ENCODE results near the gene TNFRSF8. TPM values are rescaled to one million over a fixed set of nuclear protein-coding genes. Genes with fewer than 3 reads are reported as not detected.

The TNFRSF8 gene
- total and polyA plus RNA-seq, 9 donors: 0.07 to 0.31 (median 0.21) TPM

- WGBS (ENCODE audit: insufficient coverage): 60% methylated on average over 1 of the region's 1 CpG
- H3K9me3 ChIP-seq (replicated peaks; ENCODE audit: control insufficient read depth, low read depth, low read length): no peaks in the 10 kb centered on the region
- H3K27ac ChIP-seq (ENCODE audit: low read length): no peak overlapping the region
- no peak for DNase-seq
- H3K4me3 ChIP-seq (ENCODE audit: low read length): no peak overlapping the region
- H3K4me1 ChIP-seq (ENCODE audit: control insufficient read depth, insufficient read depth, low read length): peaks cover 23% of the 10 kb centered on the region
- H3K36me3 ChIP-seq (ENCODE audit: control insufficient read depth, insufficient read depth, low read length): no peaks in the 10 kb centered on the region
- H3K27me3 ChIP-seq (ENCODE audit: control insufficient read depth, insufficient read depth, low read length): peaks cover 6% of the 10 kb centered on the region
Measured at GRCh38 chr1:12051361-12051760, 11.7 kb upstream of the TNFRSF8 start.

- no peak overlapping the region for H3K4me3 ChIP-seq (ENCODE audit: low read length)
- H3K27ac ChIP-seq (ENCODE audit: low read length): no peak overlapping the region
- H3K4me1 ChIP-seq (ENCODE audit: control insufficient read depth, insufficient read depth, low read length): peaks cover 23% of the 10 kb centered on the region
- WGBS (ENCODE audit: insufficient coverage): 8% methylated on average over 9 of the region's 9 CpGs
- peak; percentile 84 for DNase-seq
- no peaks in the 10 kb centered on the region for H3K9me3 ChIP-seq (replicated peaks; ENCODE audit: control insufficient read depth, low read depth, low read length)
- H3K36me3 ChIP-seq (ENCODE audit: control insufficient read depth, insufficient read depth, low read length): no peaks in the 10 kb centered on the region
- H3K27me3 ChIP-seq (ENCODE audit: control insufficient read depth, insufficient read depth, low read length): peaks cover 6% of the 10 kb centered on the region
Measured at GRCh38 chr1:12052008-12052573, 11.0 kb upstream of the TNFRSF8 start.

- Histone ChIP-seq H3K9me3 (replicated peaks; ENCODE audit: control insufficient read depth, low read depth, low read length) (peaks cover 2% of the 10 kb centered on the region), H3K4me3 (ENCODE audit: low read length) (no peak overlapping the region), H3K27me3 (ENCODE audit: control insufficient read depth, insufficient read depth, low read length) (no peaks in the 10 kb centered on the region), H3K4me1 (ENCODE audit: control insufficient read depth, insufficient read depth, low read length) (peaks cover 19% of the 10 kb centered on the region), H3K36me3 (ENCODE audit: control insufficient read depth, insufficient read depth, low read length) (no peaks in the 10 kb centered on the region), H3K27ac (ENCODE audit: low read length) (no peak overlapping the region)
- peak; percentile 57 for DNase-seq
- WGBS (ENCODE audit: insufficient coverage): 50% methylated on average over 11 of the region's 14 CpGs
Measured at GRCh38 chr1:12052997-12053686, 10.0 kb upstream of the TNFRSF8 start.

- Histone ChIP-seq H3K9me3 (replicated peaks; ENCODE audit: control insufficient read depth, low read depth, low read length) (peaks cover 2% of the 10 kb centered on the region), H3K27ac (ENCODE audit: low read length) (no peak overlapping the region), H3K4me3 (ENCODE audit: low read length) (no peak overlapping the region), H3K4me1 (ENCODE audit: control insufficient read depth, insufficient read depth, low read length) (peaks cover 19% of the 10 kb centered on the region), H3K27me3 (ENCODE audit: control insufficient read depth, insufficient read depth, low read length) (no peaks in the 10 kb centered on the region), H3K36me3 (ENCODE audit: control insufficient read depth, insufficient read depth, low read length) (no peaks in the 10 kb centered on the region)
- 73% methylated on average over 4 of the region's 13 CpGs for WGBS (ENCODE audit: insufficient coverage)
- no peak for DNase-seq
Measured at GRCh38 chr1:12053752-12054548, 9.2 kb upstream of the TNFRSF8 start.

- Histone ChIP-seq H3K4me3 (ENCODE audit: low read length) (no peak overlapping the region), H3K9me3 (replicated peaks; ENCODE audit: control insufficient read depth, low read depth, low read length) (peaks cover 2% of the 10 kb centered on the region), H3K27me3 (ENCODE audit: control insufficient read depth, insufficient read depth, low read length) (peaks cover 6% of the 10 kb centered on the region), H3K27ac (ENCODE audit: low read length) (no peak overlapping the region), H3K4me1 (ENCODE audit: control insufficient read depth, insufficient read depth, low read length) (peaks cover 19% of the 10 kb centered on the region), H3K36me3 (ENCODE audit: control insufficient read depth, insufficient read depth, low read length) (no peaks in the 10 kb centered on the region)
- WGBS (ENCODE audit: insufficient coverage): 93% methylated on average over 3 of the region's 6 CpGs
- DNase-seq: no peak
Measured at GRCh38 chr1:12055259-12055658, 7.8 kb upstream of the TNFRSF8 start.

GRCh38 chr1:12056331-12056841 is 6.7 kb upstream of the TNFRSF8 start:
- 90% methylated on average over 8 of the region's 16 CpGs for WGBS (ENCODE audit: insufficient coverage)
- H3K4me3 ChIP-seq (ENCODE audit: low read length): no peak overlapping the region
- peaks cover 2% of the 10 kb centered on the region for H3K9me3 ChIP-seq (replicated peaks; ENCODE audit: control insufficient read depth, low read depth, low read length)
- no peaks in the 10 kb centered on the region for H3K36me3 ChIP-seq (ENCODE audit: control insufficient read depth, insufficient read depth, low read length)
- peaks cover 19% of the 10 kb centered on the region for H3K4me1 ChIP-seq (ENCODE audit: control insufficient read depth, insufficient read depth, low read length)
- DNase-seq: no peak
- H3K27ac ChIP-seq (ENCODE audit: low read length): no peak overlapping the region
- H3K27me3 ChIP-seq (ENCODE audit: control insufficient read depth, insufficient read depth, low read length): peaks cover 10% of the 10 kb centered on the region

- DNase-seq: no peak
- Histone ChIP-seq H3K36me3 (ENCODE audit: control insufficient read depth, insufficient read depth, low read length) (no peaks in the 10 kb centered on the region), H3K4me3 (ENCODE audit: low read length) (no peak overlapping the region), H3K9me3 (replicated peaks; ENCODE audit: control insufficient read depth, low read depth, low read length) (peaks cover 2% of the 10 kb centered on the region), H3K27me3 (ENCODE audit: control insufficient read depth, insufficient read depth, low read length) (peaks cover 17% of the 10 kb centered on the region), H3K4me1 (ENCODE audit: control insufficient read depth, insufficient read depth, low read length) (peaks cover 11% of the 10 kb centered on the region), H3K27ac (ENCODE audit: low read length) (no peak overlapping the region)
Measured at GRCh38 chr1:12057382-12057781, 5.7 kb upstream of the TNFRSF8 start.

- Histone ChIP-seq H3K27ac (ENCODE audit: low read length) (no peak overlapping the region), H3K4me3 (ENCODE audit: low read length) (no peak overlapping the region), H3K4me1 (ENCODE audit: control insufficient read depth, insufficient read depth, low read length) (peaks cover 5% of the 10 kb centered on the region), H3K36me3 (ENCODE audit: control insufficient read depth, insufficient read depth, low read length) (no peaks in the 10 kb centered on the region), H3K27me3 (ENCODE audit: control insufficient read depth, insufficient read depth, low read length) (peaks cover 22% of the 10 kb centered on the region), H3K9me3 (replicated peaks; ENCODE audit: control insufficient read depth, low read depth, low read length) (peaks cover 2% of the 10 kb centered on the region)
- WGBS (ENCODE audit: insufficient coverage): 83% methylated on average over 3 of the region's 4 CpGs
- no peak for DNase-seq
Measured at GRCh38 chr1:12057940-12058687, 5.0 kb upstream of the TNFRSF8 start.

- 67% methylated on average over 1 of the region's 3 CpGs for WGBS (ENCODE audit: insufficient coverage)
- Histone ChIP-seq H3K27me3 (ENCODE audit: control insufficient read depth, insufficient read depth, low read length) (peaks cover 33% of the 10 kb centered on the region), H3K36me3 (ENCODE audit: control insufficient read depth, insufficient read depth, low read length) (no peaks in the 10 kb centered on the region), H3K27ac (ENCODE audit: low read length) (no peak overlapping the region), H3K9me3 (replicated peaks; ENCODE audit: control insufficient read depth, low read depth, low read length) (peaks cover 2% of the 10 kb centered on the region), H3K4me3 (ENCODE audit: low read length) (no peak overlapping the region), H3K4me1 (ENCODE audit: control insufficient read depth, insufficient read depth, low read length) (peaks cover 3% of the 10 kb centered on the region)
- no peak for DNase-seq
Measured at GRCh38 chr1:12059226-12059625, 3.9 kb upstream of the TNFRSF8 start.
